Measurements from ENCODE around the gene ALAS2.

The ALAS2 gene

GRCh38 chrX:55039471-55039870 lies 8.7 kb upstream of the ALAS2 start:
- Histone ChIP-seq H3K4me3 (ENCODE audit: low read depth in 1 of 5, low read length in 5 of 5) (no peak overlapping the region), H3K9me3 (ENCODE audit: control insufficient read depth in 5 of 5, low read length in 5 of 5) (peaks cover 0 to 4% (median 0%) of the 10 kb centered on the region in 5 donors), H3K27me3 (ENCODE audit: control insufficient read depth in 5 of 5, insufficient read depth in 4 of 5, low read length in 5 of 5) (no peaks in the 10 kb centered on the region), H3K36me3 (ENCODE audit: control insufficient read depth in 5 of 5, insufficient read depth in 5 of 5, low read length in 5 of 5) (no peaks in the 10 kb centered on the region), H3K27ac (ENCODE audit: low read depth, low read length) (no peak overlapping the region), H3K9ac (ENCODE audit: low read length in 5 of 5) (no peak overlapping the region), H3K4me1 (ENCODE audit: control insufficient read depth in 5 of 5, insufficient read depth in 5 of 5, low read length in 5 of 5) (no peaks in the 10 kb centered on the region)

- H3K27ac ChIP-seq (ENCODE audit: low read depth, low read length), result no peak overlapping the region
- H3K4me1 ChIP-seq (ENCODE audit: control insufficient read depth in 5 of 5, insufficient read depth in 5 of 5, low read length in 5 of 5), result no peaks in the 10 kb centered on the region
- H3K9me3 ChIP-seq (ENCODE audit: control insufficient read depth in 5 of 5, low read length in 5 of 5), result peaks cover 0 to 4% (median 0%) of the 10 kb centered on the region in 5 donors
- H3K4me3 ChIP-seq (ENCODE audit: low read depth in 1 of 5, low read length in 5 of 5), result no peak overlapping the region
- no peaks in the 10 kb centered on the region for H3K36me3 ChIP-seq (ENCODE audit: control insufficient read depth in 5 of 5, insufficient read depth in 5 of 5, low read length in 5 of 5)
- peaks cover 0 to 5% (median under 1%) of the 10 kb centered on the region in 5 donors for H3K27me3 ChIP-seq (ENCODE audit: control insufficient read depth in 5 of 5, insufficient read depth in 4 of 5, low read length in 5 of 5)
- H3K9ac ChIP-seq (ENCODE audit: low read length in 5 of 5), result no peak overlapping the region
These were observed 2.7 kb upstream of the ALAS2 start for GRCh38 chrX:55033429-55033828.

GRCh38 chrX:55029291-55029690 lies 1.5 kb downstream of the ALAS2 start:
- Histone ChIP-seq H3K9ac (ENCODE audit: low read length in 5 of 5) (no peak overlapping the region), H3K4me1 (ENCODE audit: control insufficient read depth in 5 of 5, insufficient read depth in 5 of 5, low read length in 5 of 5) (no peaks in the 10 kb centered on the region), H3K4me3 (ENCODE audit: low read depth in 1 of 5, low read length in 5 of 5) (no peak overlapping the region), H3K27ac (ENCODE audit: low read depth, low read length) (no peak overlapping the region), H3K9me3 (ENCODE audit: control insufficient read depth in 5 of 5, low read length in 5 of 5) (no peaks in the 10 kb centered on the region), H3K36me3 (ENCODE audit: control insufficient read depth in 5 of 5, insufficient read depth in 5 of 5, low read length in 5 of 5) (no peaks in the 10 kb centered on the region), H3K27me3 (ENCODE audit: control insufficient read depth in 5 of 5, insufficient read depth in 4 of 5, low read length in 5 of 5) (peaks cover 0 to 20% (median 5%) of the 10 kb centered on the region in 5 donors)

- H3K4me1 ChIP-seq (ENCODE audit: control insufficient read depth in 5 of 5, insufficient read depth in 5 of 5, low read length in 5 of 5), result no peaks in the 10 kb centered on the region
- no peaks in the 10 kb centered on the region for H3K9me3 ChIP-seq (ENCODE audit: control insufficient read depth in 5 of 5, low read length in 5 of 5)
- H3K27me3 ChIP-seq (ENCODE audit: control insufficient read depth in 5 of 5, insufficient read depth in 4 of 5, low read length in 5 of 5), result peaks cover 0 to 23% (median 5%) of the 10 kb centered on the region in 5 donors
- H3K36me3 ChIP-seq (ENCODE audit: control insufficient read depth in 5 of 5, insufficient read depth in 5 of 5, low read length in 5 of 5), result no peaks in the 10 kb centered on the region
- no peak overlapping the region for H3K4me3 ChIP-seq (ENCODE audit: low read depth in 1 of 5, low read length in 5 of 5)
- H3K27ac ChIP-seq (ENCODE audit: low read depth, low read length), result no peak overlapping the region
- no peak overlapping the region for H3K9ac ChIP-seq (ENCODE audit: low read length in 5 of 5)
These were observed 2.2 kb downstream of the ALAS2 start for GRCh38 chrX:55028611-55029010.

- Histone ChIP-seq H3K27me3 (ENCODE audit: control insufficient read depth in 5 of 5, insufficient read depth in 4 of 5, low read length in 5 of 5) (peaks cover 0 to 22% (median 5%) of the 10 kb centered on the region in 5 donors), H3K9ac (ENCODE audit: low read length in 5 of 5) (no peak overlapping the region), H3K9me3 (ENCODE audit: control insufficient read depth in 5 of 5, low read length in 5 of 5) (no peaks in the 10 kb centered on the region), H3K36me3 (ENCODE audit: control insufficient read depth in 5 of 5, insufficient read depth in 5 of 5, low read length in 5 of 5) (no peaks in the 10 kb centered on the region), H3K4me1 (ENCODE audit: control insufficient read depth in 5 of 5, insufficient read depth in 5 of 5, low read length in 5 of 5) (no peaks in the 10 kb centered on the region), H3K27ac (ENCODE audit: low read depth, low read length) (no peak overlapping the region), H3K4me3 (ENCODE audit: low read depth in 1 of 5, low read length in 5 of 5) (no peak overlapping the region)
These were observed 2.7 kb downstream of the ALAS2 start for GRCh38 chrX:55028040-55028439.

GRCh38 chrX:55026840-55027239 lies 3.9 kb downstream of the ALAS2 start:
- Histone ChIP-seq H3K36me3 (ENCODE audit: control insufficient read depth in 5 of 5, insufficient read depth in 5 of 5, low read length in 5 of 5) (no peaks in the 10 kb centered on the region), H3K27me3 (ENCODE audit: control insufficient read depth in 5 of 5, insufficient read depth in 4 of 5, low read length in 5 of 5) (peaks cover 0 to 21% (median 5%) of the 10 kb centered on the region in 5 donors), H3K4me1 (ENCODE audit: control insufficient read depth in 5 of 5, insufficient read depth in 5 of 5, low read length in 5 of 5) (no peaks in the 10 kb centered on the region), H3K9ac (ENCODE audit: low read length in 5 of 5) (no peak overlapping the region), H3K4me3 (ENCODE audit: low read depth in 1 of 5, low read length in 5 of 5) (no peak overlapping the region), H3K9me3 (ENCODE audit: control insufficient read depth in 5 of 5, low read length in 5 of 5) (no peaks in the 10 kb centered on the region), H3K27ac (ENCODE audit: low read depth, low read length) (no peak overlapping the region)

- H3K36me3 ChIP-seq (ENCODE audit: control insufficient read depth in 5 of 5, insufficient read depth in 5 of 5, low read length in 5 of 5), result no peaks in the 10 kb centered on the region
These were observed 4.6 kb downstream of the ALAS2 start for GRCh38 chrX:55026143-55026542.

GRCh38 chrX:55014897-55015299 lies 15.9 kb downstream of the ALAS2 start:
- no peak overlapping the region for H3K9ac ChIP-seq (ENCODE audit: low read length in 5 of 5)
- no peak overlapping the region for H3K4me3 ChIP-seq (ENCODE audit: low read depth in 1 of 5, low read length in 5 of 5)
- H3K36me3 ChIP-seq (ENCODE audit: control insufficient read depth in 5 of 5, insufficient read depth in 5 of 5, low read length in 5 of 5), result no peaks in the 10 kb centered on the region
- no peak overlapping the region for H3K27ac ChIP-seq (ENCODE audit: low read depth, low read length)
- peaks cover 0 to 20% (median 6%) of the 10 kb centered on the region in 5 donors for H3K27me3 ChIP-seq (ENCODE audit: control insufficient read depth in 5 of 5, insufficient read depth in 4 of 5, low read length in 5 of 5)
- H3K9me3 ChIP-seq (ENCODE audit: control insufficient read depth in 5 of 5, low read length in 5 of 5), result no peaks in the 10 kb centered on the region
- H3K4me1 ChIP-seq (ENCODE audit: control insufficient read depth in 5 of 5, insufficient read depth in 5 of 5, low read length in 5 of 5), result no peaks in the 10 kb centered on the region

More at GRCh38 chrX:55026143-55026542, 4.6 kb downstream of the ALAS2 start:
- no peak overlapping the region for H3K27ac ChIP-seq (ENCODE audit: low read depth, low read length)
- peaks cover 0 to 21% (median 5%) of the 10 kb centered on the region in 5 donors for H3K27me3 ChIP-seq (ENCODE audit: control insufficient read depth in 5 of 5, insufficient read depth in 4 of 5, low read length in 5 of 5)
- no peaks in the 10 kb centered on the region for H3K4me1 ChIP-seq (ENCODE audit: control insufficient read depth in 5 of 5, insufficient read depth in 5 of 5, low read length in 5 of 5)
- no peak overlapping the region for H3K4me3 ChIP-seq (ENCODE audit: low read depth in 1 of 5, low read length in 5 of 5)
- H3K9ac ChIP-seq (ENCODE audit: low read length in 5 of 5), result no peak overlapping the region
- no peaks in the 10 kb centered on the region for H3K9me3 ChIP-seq (ENCODE audit: control insufficient read depth in 5 of 5, low read length in 5 of 5)

- Histone ChIP-seq H3K9ac (ENCODE audit: low read length in 5 of 5) (no peak overlapping the region), H3K4me1 (ENCODE audit: control insufficient read depth in 5 of 5, insufficient read depth in 5 of 5, low read length in 5 of 5) (peaks cover 0 to 32% (median 17%) of the 10 kb centered on the region in 5 donors)
These were observed 19.5 kb downstream of the ALAS2 start for GRCh38 chrX:55011294-55011693.

GRCh38 chrX:55008571-55009358 lies 22.0 kb downstream of the ALAS2 start:
- Histone ChIP-seq H3K4me1 (ENCODE audit: control insufficient read depth in 5 of 5, insufficient read depth in 5 of 5, low read length in 5 of 5) (peaks cover 4 to 37% (median 17%) of the 10 kb centered on the region in 5 donors), H3K9me3 (ENCODE audit: control insufficient read depth in 5 of 5, low read length in 5 of 5) (no peaks in the 10 kb centered on the region), H3K27me3 (ENCODE audit: control insufficient read depth in 5 of 5, insufficient read depth in 4 of 5, low read length in 5 of 5) (peaks cover 0 to 18% (median 4%) of the 10 kb centered on the region in 5 donors), H3K27ac (ENCODE audit: low read depth, low read length) (peak overlapping the region; percentile 38), H3K36me3 (ENCODE audit: control insufficient read depth in 5 of 5, insufficient read depth in 5 of 5, low read length in 5 of 5) (peaks cover 3 to 31% (median 19%) of the 10 kb centered on the region in 5 donors), H3K4me3 (ENCODE audit: low read depth in 1 of 5, low read length in 5 of 5) (no peak overlapping the region), H3K9ac (ENCODE audit: low read length in 5 of 5) (no peak overlapping the region)

More at GRCh38 chrX:55011294-55011693, 19.5 kb downstream of the ALAS2 start:
- Histone ChIP-seq H3K4me3 (ENCODE audit: low read depth in 1 of 5, low read length in 5 of 5) (no peak overlapping the region), H3K9me3 (ENCODE audit: control insufficient read depth in 5 of 5, low read length in 5 of 5) (no peaks in the 10 kb centered on the region), H3K36me3 (ENCODE audit: control insufficient read depth in 5 of 5, insufficient read depth in 5 of 5, low read length in 5 of 5) (peaks cover 0 to 8% (median 4%) of the 10 kb centered on the region in 5 donors), H3K27me3 (ENCODE audit: control insufficient read depth in 5 of 5, insufficient read depth in 4 of 5, low read length in 5 of 5) (peaks cover 0 to 14% (median 7%) of the 10 kb centered on the region in 5 donors), H3K27ac (ENCODE audit: low read depth, low read length) (no peak overlapping the region)

All from subcutaneous abdominal adipose tissue (tissue), 5 donors.